ENCODE data around the gene ABCB4. TPM values are rescaled to one million over a fixed set of nuclear protein-coding genes. Genes with fewer than 3 reads are reported as not detected.
A peak's percentile ranks its signal among the peaks of the same experiment; 100 is the strongest.

The ABCB4 gene
- total RNA-seq, 2 experiments from 2014 or later: 0.14 TPM; not detected in 1

DNA sequence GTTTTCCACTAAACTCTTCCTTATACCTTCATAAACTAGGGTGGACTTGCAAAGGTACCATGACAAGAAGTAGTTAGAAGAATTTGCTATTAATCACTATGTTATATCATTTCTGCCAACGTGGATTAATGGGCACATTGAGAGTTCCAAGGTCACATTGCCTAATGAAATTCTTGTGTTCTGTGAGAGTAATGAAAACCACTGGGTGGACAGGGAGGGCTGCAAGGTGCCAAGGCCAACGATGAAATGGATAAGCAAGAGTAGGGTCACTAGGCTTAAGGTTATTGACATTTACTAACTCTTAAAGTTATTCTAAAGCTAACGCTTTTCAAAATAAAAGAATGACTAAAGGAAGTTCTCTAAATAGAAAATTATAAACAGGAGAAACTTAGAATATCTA, 6.6 kb upstream of the ABCB4 start:
- Mint-ChIP-seq H3K9me3 (no peaks in the 10 kb centered on the region), H3K27me3 (peaks cover 20% of the 10 kb centered on the region), H3K4me1 (ENCODE audit: low read depth) (no peaks in the 10 kb centered on the region), H3K36me3 (ENCODE audit: low read depth) (no peaks in the 10 kb centered on the region), H3K4me3 (no peak overlapping the region), H3K27ac (no peak overlapping the region)
- POLR2A ChIA-PET: no interaction called here
- TF ChIP-seq, protein P1, sequence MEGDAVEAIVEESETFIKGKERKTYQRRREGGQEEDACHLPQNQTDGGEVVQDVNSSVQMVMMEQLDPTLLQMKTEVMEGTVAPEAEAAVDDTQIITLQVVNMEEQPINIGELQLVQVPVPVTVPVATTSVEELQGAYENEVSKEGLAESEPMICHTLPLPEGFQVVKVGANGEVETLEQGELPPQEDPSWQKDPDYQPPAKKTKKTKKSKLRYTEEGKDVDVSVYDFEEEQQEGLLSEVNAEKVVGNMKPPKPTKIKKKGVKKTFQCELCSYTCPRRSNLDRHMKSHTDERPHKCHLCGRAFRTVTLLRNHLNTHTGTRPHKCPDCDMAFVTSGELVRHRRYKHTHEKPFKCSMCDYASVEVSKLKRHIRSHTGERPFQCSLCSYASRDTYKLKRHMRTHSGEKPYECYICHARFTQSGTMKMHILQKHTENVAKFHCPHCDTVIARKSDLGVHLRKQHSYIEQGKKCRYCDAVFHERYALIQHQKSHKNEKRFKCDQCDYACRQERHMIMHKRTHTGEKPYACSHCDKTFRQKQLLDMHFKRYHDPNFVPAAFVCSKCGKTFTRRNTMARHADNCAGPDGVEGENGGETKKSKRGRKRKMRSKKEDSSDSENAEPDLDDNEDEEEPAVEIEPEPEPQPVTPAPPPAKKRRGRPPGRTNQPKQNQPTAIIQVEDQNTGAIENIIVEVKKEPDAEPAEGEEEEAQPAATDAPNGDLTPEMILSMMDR (IDR thresholded peaks at IDR 0.05): no peak
- intact Hi-C loops (cut with micrococcal nuclease): no loop called here
- no peak for ATAC-seq
- no peak for DNase-seq
- CTCF ChIA-PET: no interaction called here

DNA sequence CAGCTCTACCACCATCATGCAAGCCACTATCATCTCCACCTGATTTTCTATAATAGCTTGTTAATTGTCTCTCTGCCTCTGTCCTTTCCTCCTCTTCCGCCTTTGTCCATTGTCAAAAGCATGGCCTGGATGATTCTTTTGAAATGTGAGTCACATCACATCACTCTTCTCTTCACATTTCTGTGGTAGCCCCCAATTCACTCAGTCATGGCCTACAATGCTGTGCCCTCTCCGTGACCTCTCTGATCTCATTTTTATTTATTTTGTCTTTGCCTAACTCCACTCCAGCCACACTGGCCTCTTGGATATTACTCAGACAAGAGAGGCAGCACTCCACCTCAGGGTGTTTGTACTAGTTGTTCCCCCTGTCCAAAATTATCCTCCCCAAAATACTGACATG, 4.9 kb upstream of the ABCB4 start:
- POLR2A ChIA-PET: no interaction called here
- H3K4me3 Mint-ChIP-seq: no peak overlapping the region
- TF ChIP-seq, protein P1 (IDR thresholded peaks at IDR 0.05): no peak
- DNase-seq (no peak), ATAC-seq (no peak)
- CTCF ChIA-PET: no interaction called here
- no peaks in the 10 kb centered on the region for H3K4me1 Mint-ChIP-seq (ENCODE audit: low read depth)
- intact Hi-C loops (cut with micrococcal nuclease): no loop called here
- no peaks in the 10 kb centered on the region for H3K36me3 Mint-ChIP-seq (ENCODE audit: low read depth)
- peaks cover 30% of the 10 kb centered on the region for H3K27me3 Mint-ChIP-seq
- H3K9me3 Mint-ChIP-seq: no peaks in the 10 kb centered on the region
- no peak overlapping the region for H3K27ac Mint-ChIP-seq

DNA sequence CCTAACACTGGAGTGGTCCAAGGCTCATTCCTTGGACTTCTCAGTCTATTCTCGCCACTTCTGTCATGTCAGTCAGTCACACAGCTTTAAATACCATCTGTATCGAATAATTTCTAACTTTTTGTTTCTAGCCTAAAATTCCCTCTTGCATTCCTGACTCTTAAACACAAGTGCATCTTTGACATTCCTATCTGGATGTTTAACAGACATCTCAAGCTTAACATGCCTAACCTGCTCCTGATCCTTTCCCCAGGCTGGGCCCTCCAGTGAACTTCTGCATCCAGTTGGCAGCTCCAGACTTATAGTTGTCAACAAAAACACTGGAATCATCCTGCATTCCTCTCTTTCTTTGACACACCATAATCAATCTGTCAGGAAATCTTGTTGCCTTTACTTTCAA, 4.5 kb upstream of the ABCB4 start:
- POLR2A ChIA-PET: no interaction called here
- no peak overlapping the region for H3K4me3 Mint-ChIP-seq
- peaks cover 33% of the 10 kb centered on the region for H3K27me3 Mint-ChIP-seq
- H3K36me3 Mint-ChIP-seq (ENCODE audit: low read depth): no peaks in the 10 kb centered on the region
- H3K4me1 Mint-ChIP-seq (ENCODE audit: low read depth): peaks cover 3% of the 10 kb centered on the region
- DNase-seq: no peak
- H3K27ac Mint-ChIP-seq: no peak overlapping the region
- CTCF ChIA-PET: no interaction called here
- no peaks in the 10 kb centered on the region for H3K9me3 Mint-ChIP-seq
- intact Hi-C loops (cut with micrococcal nuclease): no loop called here
- TF ChIP-seq, protein P1 (IDR thresholded peaks at IDR 0.05): no peak
- ATAC-seq: no peak

DNA sequence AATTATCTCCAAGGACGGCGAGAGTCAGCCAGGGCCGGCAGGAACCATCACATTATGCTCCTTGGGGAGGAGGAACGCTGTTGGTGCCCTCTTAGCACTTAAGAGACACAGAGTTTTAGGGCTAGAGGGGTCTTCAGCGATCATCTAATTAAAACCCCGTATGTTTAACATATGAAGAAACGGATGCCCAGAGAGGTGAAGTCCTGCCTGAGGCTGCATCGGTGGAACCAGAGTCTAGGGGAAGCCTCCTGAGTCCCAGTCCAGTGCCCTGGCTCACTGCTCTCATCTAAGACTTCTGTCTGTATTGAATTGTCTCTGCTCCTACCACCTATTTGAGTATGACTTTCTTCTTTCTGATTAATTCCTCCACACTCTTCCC, 688 bp upstream of the ABCB4 start:
- ATAC-seq: no peak
- Mint-ChIP-seq H3K27me3 (peaks cover 41% of the 10 kb centered on the region), H3K4me1 (ENCODE audit: low read depth) (peaks cover 12% of the 10 kb centered on the region), H3K27ac (no peak overlapping the region), H3K9me3 (no peaks in the 10 kb centered on the region), H3K4me3 (peak overlapping the region; percentile 8), H3K36me3 (ENCODE audit: low read depth) (no peaks in the 10 kb centered on the region)
- TF ChIP-seq, protein P1 (IDR thresholded peaks at IDR 0.05): no peak
- no peak for DNase-seq
- ChIA-PET POLR2A (no interaction called here), CTCF (no interaction called here)
- intact Hi-C loops (cut with micrococcal nuclease): no loop called here

DNA sequence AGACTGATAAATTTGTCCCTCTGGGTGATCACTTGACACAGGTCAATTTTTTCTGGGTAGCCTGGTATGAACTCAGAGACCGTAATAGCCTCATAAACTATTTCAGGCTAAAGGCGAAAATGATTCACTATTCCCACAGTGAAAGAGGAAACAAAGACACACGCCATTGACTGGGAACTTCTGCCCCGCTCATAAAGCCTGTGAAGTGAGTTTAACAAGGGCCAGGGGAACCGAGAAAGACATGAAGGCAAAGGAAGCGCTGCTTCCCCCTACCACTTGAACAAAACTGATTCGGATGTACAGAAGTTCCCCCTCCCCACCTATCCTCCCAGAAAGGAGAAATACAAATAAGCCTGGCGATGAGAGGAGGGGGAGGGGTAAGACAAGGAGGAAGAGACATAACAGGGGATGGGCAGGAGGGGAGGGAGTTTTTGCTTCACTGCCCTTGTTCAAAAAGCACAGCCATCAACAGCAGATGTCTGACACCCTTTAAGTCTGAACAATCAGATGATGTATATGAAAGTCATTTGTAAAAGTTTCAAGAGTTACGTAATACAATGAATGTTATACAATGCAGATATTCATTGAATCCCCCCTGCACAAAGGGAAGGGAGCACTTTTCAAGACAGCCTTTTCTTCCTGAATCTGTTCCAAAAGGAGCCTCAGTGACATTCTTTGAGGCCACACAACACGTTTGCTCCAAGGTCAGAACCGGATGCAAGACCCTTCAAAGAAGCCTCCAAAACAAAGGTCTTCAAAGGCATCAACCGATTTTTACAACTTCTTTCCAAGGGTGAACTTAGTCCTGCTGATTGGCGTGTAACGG, 734 bp downstream of the ABCB4 start:
- TF ChIP-seq, protein P1 (IDR thresholded peaks at IDR 0.05): no peak
- ATAC-seq (peak; percentile 65), DNase-seq (peak; percentile 5)
- POLR2A ChIA-PET: interaction anchor here (0.6 kb wide), 1 partner anchor 401 kb away, joined by 3 read pairs; no protein-coding TSS in a partner anchor
- Mint-ChIP-seq H3K27ac (no peak overlapping the region), H3K4me3 (peak overlapping the region; percentile 47), H3K4me1 (ENCODE audit: low read depth) (peaks cover 12% of the 10 kb centered on the region), H3K9me3 (no peaks in the 10 kb centered on the region), H3K27me3 (peaks cover 44% of the 10 kb centered on the region), H3K36me3 (ENCODE audit: low read depth) (no peaks in the 10 kb centered on the region)
- intact Hi-C loops (cut with micrococcal nuclease): no loop called here
- CTCF ChIA-PET: no interaction called here
